ENCODE data around the gene UBE2V1.

- TF ChIP-seq CTCF (conservative IDR thresholded peaks at IDR 0.05; ENCODE audit: low read length) (no peak), EZH2phosphoT487 (IDR thresholded peaks at IDR 0.05; ENCODE audit: borderline replicate concordance, low read depth, low read length) (no peak)
Observed at GRCh38 chr20:50062006-50062838, 50.7 kb downstream of the UBE2V1 start.
